ENCODE data around the gene LRP5. TPM values are rescaled to one million over a fixed set of nuclear protein-coding genes. Genes with fewer than 3 reads are reported as not detected.

Gene LRP5
- total RNA-seq, 1 donor from 2014 or later: 162 TPM

- H3K4me1 Mint-ChIP-seq (ENCODE audit: unreplicated experiment): peaks cover 17% of the 10 kb centered on the region
Observed at GRCh38 chr11:68295940-68296339, 16.5 kb upstream of the LRP5 start.

DNA sequence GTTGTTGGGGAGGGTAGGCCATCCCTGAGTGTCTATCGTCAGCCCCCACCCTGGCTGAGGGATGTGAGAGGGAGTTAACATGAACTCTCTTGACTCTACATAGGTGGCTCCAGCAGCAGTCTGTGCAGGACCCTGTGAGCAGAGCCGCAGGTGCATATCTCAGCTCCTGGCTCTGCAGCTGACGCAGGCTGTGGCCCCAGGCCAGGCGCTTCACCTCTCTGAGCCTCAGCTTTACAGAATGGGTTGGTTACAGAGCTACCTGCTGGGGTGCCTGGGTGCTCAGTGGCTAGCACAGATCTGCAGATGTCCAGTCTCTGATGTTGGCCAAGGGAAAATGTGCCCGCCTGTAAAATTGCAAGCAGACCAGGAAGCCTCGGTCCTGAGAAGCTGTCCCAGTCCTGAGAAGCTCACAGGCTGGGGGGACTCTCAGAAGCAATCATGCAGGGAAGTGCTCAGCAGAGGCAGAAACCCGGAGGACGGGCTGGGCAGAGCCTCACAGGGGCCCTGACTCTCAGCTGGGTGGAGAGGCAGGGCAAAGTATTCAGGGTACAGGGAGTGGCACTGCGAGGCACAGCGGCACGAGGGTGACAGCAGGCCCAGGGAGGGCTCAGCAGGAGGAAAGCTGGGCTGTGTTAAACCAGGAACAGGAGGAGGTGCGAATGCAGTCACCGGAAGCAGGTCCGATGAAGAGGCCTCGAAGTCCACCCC, 15.9 kb upstream of the LRP5 start:
- Mint-ChIP-seq H3K27ac (ENCODE audit: unreplicated experiment) (no peak overlapping the region), H3K36me3 (ENCODE audit: unreplicated experiment) (no peaks in the 10 kb centered on the region), H3K27me3 (ENCODE audit: unreplicated experiment) (no peaks in the 10 kb centered on the region), H3K4me3 (ENCODE audit: unreplicated experiment) (no peak overlapping the region), H3K9me3 (ENCODE audit: unreplicated experiment) (no peaks in the 10 kb centered on the region), H3K4me1 (ENCODE audit: unreplicated experiment) (peaks cover 17% of the 10 kb centered on the region)
- no peak for TF ChIP-seq CTCF (IDR thresholded peaks at IDR 0.05)
- DNase-seq (ENCODE audit: extremely low spot score, unreplicated experiment): no peak

More at GRCh38 chr11:68295940-68296339, 16.5 kb upstream of the LRP5 start:
- DNase-seq (ENCODE audit: extremely low spot score, unreplicated experiment): no peak
- Mint-ChIP-seq H3K27me3 (ENCODE audit: unreplicated experiment) (no peaks in the 10 kb centered on the region), H3K36me3 (ENCODE audit: unreplicated experiment) (no peaks in the 10 kb centered on the region), H3K27ac (ENCODE audit: unreplicated experiment) (no peak overlapping the region), H3K9me3 (ENCODE audit: unreplicated experiment) (no peaks in the 10 kb centered on the region), H3K4me3 (ENCODE audit: unreplicated experiment) (no peak overlapping the region)
- TF ChIP-seq CTCF (IDR thresholded peaks at IDR 0.05): no peak

DNA sequence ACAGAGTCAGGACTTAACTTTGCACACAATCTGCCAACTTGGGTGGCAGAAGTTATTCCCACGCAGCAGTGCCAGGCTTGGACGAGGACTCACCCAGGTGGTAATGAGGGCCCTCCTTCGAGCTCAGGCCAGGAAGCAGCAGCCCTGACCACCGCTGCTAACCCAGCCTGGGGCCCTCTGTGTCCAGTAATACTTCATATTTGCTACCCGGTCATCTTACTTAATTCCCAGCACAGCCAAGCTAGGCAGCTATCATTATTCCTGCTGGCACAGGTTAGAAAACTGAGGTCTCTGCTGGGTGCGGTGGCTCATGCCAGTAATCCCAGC, 15.4 kb upstream of the LRP5 start:
- DNase-seq (ENCODE audit: extremely low spot score, unreplicated experiment): no peak
- no peaks in the 10 kb centered on the region for H3K27me3 Mint-ChIP-seq (ENCODE audit: unreplicated experiment)
- H3K27ac Mint-ChIP-seq (ENCODE audit: unreplicated experiment): no peak overlapping the region
- no peak for TF ChIP-seq CTCF (IDR thresholded peaks at IDR 0.05)
- H3K36me3 Mint-ChIP-seq (ENCODE audit: unreplicated experiment): no peaks in the 10 kb centered on the region
- H3K9me3 Mint-ChIP-seq (ENCODE audit: unreplicated experiment): no peaks in the 10 kb centered on the region
- H3K4me3 Mint-ChIP-seq (ENCODE audit: unreplicated experiment): no peak overlapping the region
- peaks cover 17% of the 10 kb centered on the region for H3K4me1 Mint-ChIP-seq (ENCODE audit: unreplicated experiment)

DNA sequence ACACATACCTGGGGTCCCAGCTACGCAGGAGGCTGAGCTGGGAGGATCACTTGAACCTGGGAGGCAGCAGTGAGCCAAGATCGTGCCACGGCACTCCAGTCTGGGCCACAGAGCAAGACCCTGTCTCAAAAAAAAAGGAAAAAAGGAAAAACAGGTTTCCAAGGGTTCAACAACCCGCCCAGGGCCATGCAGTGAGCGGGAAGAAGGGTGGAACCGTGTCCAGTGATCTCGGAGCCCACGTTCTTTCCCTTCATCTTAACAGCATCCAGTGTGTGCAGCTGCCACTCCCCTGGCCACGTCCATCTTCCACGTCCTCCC, 14.9 kb upstream of the LRP5 start:
- no peak for TF ChIP-seq CTCF (IDR thresholded peaks at IDR 0.05)
- peaks cover 18% of the 10 kb centered on the region for H3K4me1 Mint-ChIP-seq (ENCODE audit: unreplicated experiment)
- DNase-seq (ENCODE audit: extremely low spot score, unreplicated experiment): no peak
- H3K36me3 Mint-ChIP-seq (ENCODE audit: unreplicated experiment): no peaks in the 10 kb centered on the region
- no peak overlapping the region for H3K4me3 Mint-ChIP-seq (ENCODE audit: unreplicated experiment)
- no peak overlapping the region for H3K27ac Mint-ChIP-seq (ENCODE audit: unreplicated experiment)
- H3K27me3 Mint-ChIP-seq (ENCODE audit: unreplicated experiment): no peaks in the 10 kb centered on the region
- no peaks in the 10 kb centered on the region for H3K9me3 Mint-ChIP-seq (ENCODE audit: unreplicated experiment)

- Mint-ChIP-seq H3K4me1 (ENCODE audit: unreplicated experiment) (peaks cover 22% of the 10 kb centered on the region), H3K4me3 (ENCODE audit: unreplicated experiment) (no peak overlapping the region), H3K27ac (ENCODE audit: unreplicated experiment) (no peak overlapping the region), H3K36me3 (ENCODE audit: unreplicated experiment) (no peaks in the 10 kb centered on the region), H3K9me3 (ENCODE audit: unreplicated experiment) (no peaks in the 10 kb centered on the region), H3K27me3 (ENCODE audit: unreplicated experiment) (no peaks in the 10 kb centered on the region)
- peak; percentile 93 for DNase-seq (ENCODE audit: extremely low spot score, unreplicated experiment)
- TF ChIP-seq CTCF (IDR thresholded peaks at IDR 0.05): peak; percentile 95
Observed at GRCh38 chr11:68297812-68298658, 14.4 kb upstream of the LRP5 start.

All from osteocyte (in vitro differentiated cells).